OCI-LY3 (cell line): Measurements from ENCODE around the gene C4A.
"Not testable (repeated sequence)": the region's sequence is repeated elsewhere in the genome, so short reads cannot be mapped to it uniquely, and the experiment has no call there.

Source experiments
- CTCF ChIP-seq: fragments of 200-600, 300-600 bp; sonication (generic); IDR thresholded peaks from 2 replicates; pipeline ENCODE4 v1.5.1; 2014; ENCODE audit warnings: antibody characterized with exemption, low read length, low read depth
- EZH2phosphoT487 ChIP-seq: fragments of 200-600 bp; shearing (Covaris generic); IDR thresholded peaks from 2 replicates; pipeline ENCODE4 v1.6.1; 2018; ENCODE audit warnings: antibody characterized with exemption, mixed run types, low read depth

GRCh38 chr6:31932137-31932536 is 49.7 kb upstream of the C4A start:
- not testable (repeated sequence) for TF ChIP-seq CTCF, EZH2phosphoT487
